Breast epithelium (tissue), 3 donors: ENCODE data around the gene KCNIP4.

ENCODE experiments used
- CTCF ChIP-seq, 3 donors: fragments of 450-650 bp; IDR thresholded peaks; one replicate each; pipeline ENCODE4 v1.5.1; 2016 to 2017; ENCODE audit warnings: antibody characterized with exemption in 3 of 3, mild to moderate bottlenecking in 3 of 3, moderate library complexity in 3 of 3
- POLR2A ChIP-seq: fragments of 450-650 bp; IDR thresholded peaks from one replicate; pipeline ENCODE4 v1.6.1; 2016; ENCODE audit warnings: antibody characterized with exemption, mild to moderate bottlenecking, moderate library complexity
- POLR2AphosphoS5 ChIP-seq, 3 donors: sonication (generic); formaldehyde crosslinking; IDR thresholded peaks; one replicate each; pipeline ENCODE4 v1.6.1; 2017; ENCODE audit warnings: antibody characterized with exemption in 3 of 3

- TF ChIP-seq CTCF (IDR thresholded peaks at IDR 0.05) (no peak), POLR2AphosphoS5 (IDR thresholded peaks at IDR 0.05) (no peak), POLR2A (no peak)
These were observed 946.3 kb downstream of the KCNIP4 start for GRCh38 chr4:21002286-21002685.
